Measurements from ENCODE around the gene PLSCR1. TPM values are rescaled to one million over a fixed set of nuclear protein-coding genes. Genes with fewer than 3 reads are reported as not detected.

PLSCR1 gene
- total RNA-seq, 4 donors from 2014 or later = 23.8 to 34.4 (median 26.4) TPM

DNA sequence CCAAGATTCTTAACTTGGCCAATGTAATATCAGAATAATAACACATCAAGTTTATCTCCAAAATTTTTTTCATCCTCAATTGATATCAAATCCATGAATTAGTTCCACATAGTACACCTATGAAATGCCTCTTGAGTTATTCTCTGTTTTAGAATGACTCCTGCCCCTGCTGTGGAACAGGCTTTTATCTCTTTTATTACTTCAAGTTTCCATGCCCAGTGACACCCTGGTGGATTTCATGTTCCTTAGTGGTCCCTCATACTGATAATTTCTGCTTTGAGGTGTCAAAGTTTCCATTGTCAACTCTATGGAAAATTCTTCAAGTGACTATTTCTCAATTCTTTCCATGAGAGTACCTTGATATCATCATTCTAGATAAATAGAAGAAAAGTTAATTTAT, 24.6 kb downstream of the PLSCR1 start:
- no peak for DNase-seq (ENCODE audit: low spot score in 2 of 2)
- TF ChIP-seq POLR2A (IDR thresholded peaks at IDR 0.05) = no peak
- TF ChIP-seq, protein P1, sequence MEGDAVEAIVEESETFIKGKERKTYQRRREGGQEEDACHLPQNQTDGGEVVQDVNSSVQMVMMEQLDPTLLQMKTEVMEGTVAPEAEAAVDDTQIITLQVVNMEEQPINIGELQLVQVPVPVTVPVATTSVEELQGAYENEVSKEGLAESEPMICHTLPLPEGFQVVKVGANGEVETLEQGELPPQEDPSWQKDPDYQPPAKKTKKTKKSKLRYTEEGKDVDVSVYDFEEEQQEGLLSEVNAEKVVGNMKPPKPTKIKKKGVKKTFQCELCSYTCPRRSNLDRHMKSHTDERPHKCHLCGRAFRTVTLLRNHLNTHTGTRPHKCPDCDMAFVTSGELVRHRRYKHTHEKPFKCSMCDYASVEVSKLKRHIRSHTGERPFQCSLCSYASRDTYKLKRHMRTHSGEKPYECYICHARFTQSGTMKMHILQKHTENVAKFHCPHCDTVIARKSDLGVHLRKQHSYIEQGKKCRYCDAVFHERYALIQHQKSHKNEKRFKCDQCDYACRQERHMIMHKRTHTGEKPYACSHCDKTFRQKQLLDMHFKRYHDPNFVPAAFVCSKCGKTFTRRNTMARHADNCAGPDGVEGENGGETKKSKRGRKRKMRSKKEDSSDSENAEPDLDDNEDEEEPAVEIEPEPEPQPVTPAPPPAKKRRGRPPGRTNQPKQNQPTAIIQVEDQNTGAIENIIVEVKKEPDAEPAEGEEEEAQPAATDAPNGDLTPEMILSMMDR (IDR thresholded peaks at IDR 0.05) = no peak
- H3K4me3 ChIP-seq (ENCODE audit: low read depth, poor library complexity, severe bottlenecking) = no peak overlapping the region
- intact Hi-C loops (cut with DNase I; ENCODE audit: low total_unique reads) = no loop called here

GRCh38 chr3:146517684-146518435, 26.5 kb downstream of the PLSCR1 start:
- TF ChIP-seq POLR2A (IDR thresholded peaks at IDR 0.05) = no peak
- TF ChIP-seq, protein P1 (IDR thresholded peaks at IDR 0.05) = no peak
- no peak overlapping the region for H3K4me3 ChIP-seq (ENCODE audit: low read depth, poor library complexity, severe bottlenecking)
- intact Hi-C loops (cut with DNase I; ENCODE audit: low total_unique reads) = no loop called here
- DNase-seq (ENCODE audit: low spot score in 2 of 2) = no peak
- 76% methylated on average over 4 of the region's 4 CpGs for WGBS, 2 donors

GRCh38 chr3:146513386-146514051, 30.9 kb downstream of the PLSCR1 start:
- 66 to 78% methylated on average over 2 of the region's 2 CpGs for WGBS, 2 donors
- no peak overlapping the region for H3K4me3 ChIP-seq (ENCODE audit: low read depth, poor library complexity, severe bottlenecking)
- DNase-seq (ENCODE audit: low spot score in 2 of 2) = no peak
- TF ChIP-seq POLR2A (IDR thresholded peaks at IDR 0.05) = no peak
- TF ChIP-seq, protein P1 (IDR thresholded peaks at IDR 0.05) = no peak
- intact Hi-C loops (cut with DNase I; ENCODE audit: low total_unique reads) = no loop called here

- intact Hi-C loops (cut with DNase I; ENCODE audit: low total_unique reads) = no loop called here
- WGBS, 2 donors = 77 to 78% methylated on average over 3 of the region's 3 CpGs
- no peak for DNase-seq (ENCODE audit: low spot score in 2 of 2)
- TF ChIP-seq POLR2A (IDR thresholded peaks at IDR 0.05) = no peak
- TF ChIP-seq, protein P1 (IDR thresholded peaks at IDR 0.05) = no peak
- H3K4me3 ChIP-seq (ENCODE audit: low read depth, poor library complexity, severe bottlenecking) = no peak overlapping the region
These were observed 32.8 kb downstream of the PLSCR1 start for GRCh38 chr3:146511402-146512134.

DNA sequence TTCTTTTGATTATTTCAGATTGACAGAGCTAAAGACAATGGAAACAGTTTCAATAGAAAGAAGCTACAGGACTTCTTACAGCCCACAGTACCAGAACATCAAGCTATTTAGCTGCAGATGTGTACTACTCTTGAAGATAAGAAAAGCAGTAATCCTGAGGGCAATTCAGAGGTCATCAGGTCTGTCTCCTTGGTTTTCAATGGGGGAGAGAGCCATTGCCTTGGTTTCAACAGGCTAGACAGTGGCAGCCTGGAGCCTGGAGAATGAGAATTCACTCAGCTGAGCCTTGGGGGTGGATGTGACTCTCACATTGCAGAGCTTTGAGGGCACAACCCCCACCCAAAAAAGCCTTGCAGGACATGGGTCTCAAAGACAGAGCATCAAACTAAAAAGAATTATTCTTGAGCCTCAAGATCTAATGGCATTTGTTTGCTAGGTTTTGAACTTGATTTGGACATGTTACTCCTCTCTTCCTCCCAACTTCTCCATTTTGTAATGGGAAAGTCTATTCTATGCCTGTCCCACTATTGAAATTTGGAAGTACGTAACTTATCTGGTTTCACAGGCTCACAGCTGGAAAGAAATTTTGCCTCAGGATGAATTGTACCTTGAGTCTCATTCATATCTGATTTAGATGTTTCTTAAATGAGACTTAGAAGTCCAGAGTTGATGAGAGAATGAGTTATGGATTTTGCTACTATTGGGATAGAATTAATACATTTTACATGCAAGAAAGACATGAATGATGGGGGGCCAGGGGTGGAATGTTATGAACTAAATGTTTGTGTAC, 36.9 kb downstream of the PLSCR1 start:
- DNase-seq (ENCODE audit: low spot score in 2 of 2) = no peak
- WGBS, 2 donors = 69 to 77% methylated on average over 1 of the region's 1 CpG
- intact Hi-C loops (cut with DNase I; ENCODE audit: low total_unique reads) = no loop called here
- TF ChIP-seq POLR2A (IDR thresholded peaks at IDR 0.05) = no peak
- TF ChIP-seq, protein P1 (IDR thresholded peaks at IDR 0.05) = no peak
- no peak overlapping the region for H3K4me3 ChIP-seq (ENCODE audit: low read depth, poor library complexity, severe bottlenecking)
